Mesothelial cell of epicardium (in vitro differentiated cells): ENCODE measurements around the gene PCDHA1. TPM values are rescaled to one million over a fixed set of nuclear protein-coding genes. Genes with fewer than 3 reads are reported as not detected.

Experiments used
- DNase-seq, 2 experiments: peaks; one replicate each; pipeline ENCODE4 v3.0.0; 2021; ENCODE audit warnings: low spot score in 2 of 2; ENCODE audit not compliant: unreplicated experiment in 2 of 2
- H3K27ac Mint-ChIP-seq: 2 replicates; pipeline ENCODE4 v1.8.0; 2021; ENCODE audit warnings: mixed read lengths
- H3K27me3 Mint-ChIP-seq: 2 replicates; pipeline ENCODE4 v1.8.0; 2021; ENCODE audit warnings: low read depth, mixed read lengths
- H3K36me3 Mint-ChIP-seq: 2 replicates; pipeline ENCODE4 v1.8.0; 2021; ENCODE audit warnings: mixed read lengths
- H3K4me1 Mint-ChIP-seq: 2 replicates; pipeline ENCODE4 v1.8.0; 2021; ENCODE audit warnings: mixed read lengths
- H3K4me3 Mint-ChIP-seq: 2 replicates; pipeline ENCODE4 v1.8.0; 2021; ENCODE audit warnings: mild to moderate bottlenecking, moderate library complexity, mixed read lengths
- H3K9me3 Mint-ChIP-seq: 2 replicates; pipeline ENCODE4 v1.8.0; 2021; ENCODE audit warnings: mixed read lengths
- CTCF ChIP-seq: fragments of 200-600 bp; sonication (generic); IDR thresholded peaks from one replicate; pipeline ENCODE4 v1.5.0; 2021; ENCODE audit warnings: antibody characterized with exemption; ENCODE audit not compliant: unreplicated experiment
- total RNA-seq: library from RNA; stranded (reverse); gene quantifications from 3 replicates; pipeline ENCODE4 v1.2.1, GENCODE V29; 2021

Gene PCDHA1
- total RNA-seq, 1 donor from 2014 or later = not detected

- peak; percentile 42 to 72 for DNase-seq
- no peaks in the 10 kb centered on the region for H3K27me3 Mint-ChIP-seq
- H3K4me1 Mint-ChIP-seq = peaks cover 47% of the 10 kb centered on the region
- TF ChIP-seq CTCF = no peak
- H3K36me3 Mint-ChIP-seq = peaks cover 4% of the 10 kb centered on the region
- H3K27ac Mint-ChIP-seq = peak within 1 kb of the TSS; percentile 96
- peak within 1 kb of the TSS; percentile 91 for H3K4me3 Mint-ChIP-seq
- H3K9me3 Mint-ChIP-seq = no peaks in the 10 kb centered on the region
These were observed 180.6 kb downstream of the PCDHA1 start, which contains the start of gene PCDHAC2 for GRCh38 chr5:140966293-140967225. Gene PCDHAC2 (plus strand): TSS chr5:140966476. CDS start chr5:140966767, 291 bp downstream.

GRCh38 chr5:140967226-140967893 is 181.4 kb downstream of the PCDHA1 start:
- peak overlapping the region; percentile 86 for H3K27ac Mint-ChIP-seq
- TF ChIP-seq CTCF = no peak
- H3K36me3 Mint-ChIP-seq = peaks cover 4% of the 10 kb centered on the region
- no peaks in the 10 kb centered on the region for H3K27me3 Mint-ChIP-seq
- H3K4me3 Mint-ChIP-seq = peak overlapping the region; percentile 75
- DNase-seq = no peak
- no peaks in the 10 kb centered on the region for H3K9me3 Mint-ChIP-seq
- H3K4me1 Mint-ChIP-seq = peaks cover 47% of the 10 kb centered on the region

GRCh38 chr5:140969880-140970279 is 183.9 kb downstream of the PCDHA1 start:
- peaks cover 39% of the 10 kb centered on the region for H3K4me1 Mint-ChIP-seq
- no peak for DNase-seq
- no peak overlapping the region for H3K27ac Mint-ChIP-seq
- TF ChIP-seq CTCF = no peak
- H3K27me3 Mint-ChIP-seq = no peaks in the 10 kb centered on the region
- peaks cover 4% of the 10 kb centered on the region for H3K36me3 Mint-ChIP-seq
- no peaks in the 10 kb centered on the region for H3K9me3 Mint-ChIP-seq
- no peak overlapping the region for H3K4me3 Mint-ChIP-seq

GRCh38 chr5:140973550-140973949 is 187.6 kb downstream of the PCDHA1 start:
- no peaks in the 10 kb centered on the region for H3K27me3 Mint-ChIP-seq
- DNase-seq = no peak
- no peak for TF ChIP-seq CTCF

GRCh38 chr5:140977003-140977402 is 191.1 kb downstream of the PCDHA1 start:
- no peak for DNase-seq
- no peaks in the 10 kb centered on the region for H3K9me3 Mint-ChIP-seq
- no peak for TF ChIP-seq CTCF
- peaks cover 32% of the 10 kb centered on the region for H3K4me1 Mint-ChIP-seq
- H3K36me3 Mint-ChIP-seq = no peaks in the 10 kb centered on the region
- H3K4me3 Mint-ChIP-seq = no peak overlapping the region
- H3K27ac Mint-ChIP-seq = peak overlapping the region; percentile 39
- H3K27me3 Mint-ChIP-seq = no peaks in the 10 kb centered on the region

More at GRCh38 chr5:140973550-140973949, 187.6 kb downstream of the PCDHA1 start:
- H3K4me3 Mint-ChIP-seq = no peak overlapping the region
- no peaks in the 10 kb centered on the region for H3K9me3 Mint-ChIP-seq
- no peak overlapping the region for H3K27ac Mint-ChIP-seq
- no peaks in the 10 kb centered on the region for H3K36me3 Mint-ChIP-seq
- peaks cover 39% of the 10 kb centered on the region for H3K4me1 Mint-ChIP-seq
